Endothelial cell of umbilical vein (primary cell): ENCODE results near the gene TRAF7. TPM values are rescaled to one million over a fixed set of nuclear protein-coding genes. Genes with fewer than 3 reads are reported as not detected.

Experiments used
- BruUV-seq: library from RNA; stranded (reverse); fragments of 400-500 nt; replicated peaks from 2 replicates; lab custom pipeline; 2021; lab: Mats Ljungman, UMichigan
- CTCF ChIA-PET: fragments of 300-600, 350-600 bp; sonication (Branson Sonifier 250); formaldehyde crosslinking; loops from one replicate; lab custom pipeline; 2021; ENCODE audit warnings: antibody characterized with exemption, inconsistent platforms; lab: Charles Lee
- POLR2A ChIA-PET: fragments of 300-600, 350-600 bp; sonication (Branson Sonifier 250); formaldehyde crosslinking; loops from one replicate; lab custom pipeline; 2021; ENCODE audit warnings: antibody characterized with exemption, inconsistent platforms; lab: Charles Lee
- DNase-seq: peaks from one replicate; pipeline ENCODE4 v3.0.0-alpha.2; 2011; ENCODE audit warnings: low read depth, low spot score
- FAIRE-seq: peaks from 2 replicates; lab custom pipeline; 2011; peaks lifted over from hg19 to GRCh38; lab: Jason Lieb, UNC
- H2AFZ ChIP-seq: 2 replicates; pipeline ENCODE4 v1.6.0; 2012; ENCODE audit warnings: low read depth, low read length, control low read depth, inconsistent platforms
- H3K27ac ChIP-seq: 2 replicates; pipeline ENCODE4 v1.5.1; 2011; ENCODE audit warnings: low read depth, mild to moderate bottlenecking, control low read depth, low read length, moderate library complexity; ENCODE audit not compliant: insufficient read depth
- H3K27me3 ChIP-seq, 2 experiments: 2 replicates each; pipeline versions ENCODE4 v1.6.0 to v1.6.1; 2011; ENCODE audit warnings: low read length in 2 of 2, mixed read lengths in 1 of 2; ENCODE audit not compliant: control insufficient read depth in 2 of 2, insufficient read depth in 2 of 2
- H3K36me3 ChIP-seq, 2 experiments: 2 replicates in 1 of 2; 3 replicates in 1 of 2; pipeline ENCODE4 v1.5.1; 2011; ENCODE audit warnings: low read length in 2 of 2, mild to moderate bottlenecking in 1 of 2, moderate library complexity in 1 of 2; ENCODE audit not compliant: control insufficient read depth in 2 of 2, insufficient read depth in 2 of 2; ENCODE audit errors: extremely low read depth in 1 of 2
- H3K4me1 ChIP-seq: 3 replicates; pipeline ENCODE4 v1.5.1; 2011; ENCODE audit warnings: mild to moderate bottlenecking, low read length; ENCODE audit not compliant: control insufficient read depth, insufficient read depth; ENCODE audit errors: extremely low read depth
- H3K4me2 ChIP-seq: 2 replicates; pipeline ENCODE4 v1.6.1; 2011; ENCODE audit warnings: low read length, control low read depth, mixed read lengths; ENCODE audit not compliant: insufficient read depth
- H3K4me3 ChIP-seq, 3 experiments: fragments of 200-600 bp in 1 of 3; sonication (generic), shearing (Covaris generic) in 1 of 3; replicated peaks in 1 of 3; 2 replicates each; pipeline ENCODE4 v1.5.1; 2011 to 2016; ENCODE audit warnings: control low read depth in 3 of 3, low read length in 3 of 3, mild to moderate bottlenecking in 2 of 3, inconsistent platforms in 1 of 3, low read depth in 1 of 3, moderate library complexity in 1 of 3; ENCODE audit not compliant: insufficient read depth in 1 of 3
- H3K79me2 ChIP-seq: 2 replicates; pipeline ENCODE4 v1.6.0; 2012; ENCODE audit warnings: low read length, inconsistent platforms; ENCODE audit not compliant: control insufficient read depth, insufficient read depth
- H3K9ac ChIP-seq: replicated peaks from 2 replicates; pipeline ENCODE3; 2011; ENCODE audit warnings: low read length, control low read depth; ENCODE audit not compliant: insufficient read depth; ENCODE audit errors: extremely low read depth
- H3K9me1 ChIP-seq: replicated peaks from 3 replicates; pipeline ENCODE4 v1.6.0; 2011; ENCODE audit warnings: mild to moderate bottlenecking, low read length; ENCODE audit not compliant: control insufficient read depth, insufficient read depth; ENCODE audit errors: extremely low read depth
- H3K9me3 ChIP-seq: replicated peaks from 2 replicates; pipeline ENCODE4 v1.5.1; 2012; ENCODE audit warnings: low read length, inconsistent platforms; ENCODE audit not compliant: control insufficient read depth, insufficient read depth
- H4K20me1 ChIP-seq: replicated peaks from 2 replicates; pipeline ENCODE3; 2011; ENCODE audit warnings: mild to moderate bottlenecking, low read length; ENCODE audit not compliant: control insufficient read depth, insufficient read depth; ENCODE audit errors: extremely low read depth
- EZH2 ChIP-seq: IDR thresholded peaks from 2 replicates; pipeline ENCODE4 v1.6.1; 2012; ENCODE audit warnings: borderline replicate concordance, low read depth, mild to moderate bottlenecking, moderate library complexity, low read length, inconsistent platforms; ENCODE audit not compliant: severe bottlenecking
- FOS ChIP-seq: IDR thresholded peaks from 2 replicates; pipeline ENCODE4 v1.6.1; 2011; ENCODE audit warnings: mild to moderate bottlenecking, low read length, moderate library complexity, borderline replicate concordance; ENCODE audit not compliant: insufficient read depth
- GATA2 ChIP-seq: IDR thresholded peaks from 2 replicates; pipeline ENCODE4 v1.7.0; 2011; ENCODE audit warnings: low read depth, mild to moderate bottlenecking, moderate library complexity, mixed read lengths, low read length; ENCODE audit not compliant: insufficient read length, insufficient read depth
- JUN ChIP-seq: IDR thresholded peaks from 2 replicates; pipeline ENCODE4 v1.6.1; 2011; ENCODE audit warnings: borderline replicate concordance, low read depth; ENCODE audit not compliant: insufficient read length, insufficient read depth
- MYC ChIP-seq: IDR thresholded peaks from one replicate; pipeline ENCODE4 v1.6.1; 2011; ENCODE audit warnings: mild to moderate bottlenecking, low read depth, low read length
- POLR2A ChIP-seq: IDR thresholded peaks from 2 replicates; pipeline ENCODE4 v1.6.1; 2012; ENCODE audit warnings: low read depth, mild to moderate bottlenecking, control low read depth, low read length
- POLR2AphosphoS5 ChIP-seq: IDR thresholded peaks from 2 replicates; pipeline ENCODE4 v1.6.1; 2012; ENCODE audit warnings: low read depth, mild to moderate bottlenecking, control low read depth, low read length, moderate library complexity; ENCODE audit not compliant: insufficient read depth
- dilution Hi-C: fragments of 300-500 bp; cut with MboI; formaldehyde crosslinking; loops from one replicate; pipeline ENCODE4 v1.15.0; 2019; ENCODE audit warnings: low sequenced_read_pairs; ENCODE audit not compliant: extremely low pct_ligation_motif_present
- intact Hi-C: fragments of 100-400 bp; cut with micrococcal nuclease; formaldehyde crosslinking; loops from one replicate; pipeline ENCODE4 v1.10.0; 2022
- polyA plus RNA-seq, 4 experiments: library from polyadenylated mRNA; depleted of rRNA in 3 of 4; stranded (reverse) in 3 of 4; unstranded in 1 of 4; fragments of >200 nt; gene quantifications; 2 replicates each; pipeline versions ENCODE4 v1.2.1 to v1.2.3, GENCODE V29; 2011 to 2012; ENCODE audit warnings: missing spikeins in 1 of 4
- total RNA-seq: library from RNA; stranded (reverse); gene quantifications from 2 replicates; pipeline ENCODE4 v1.2.3, GENCODE V29; 2021
- TF ChIP-seq, protein P1 (sequence below), 2 donors: IDR thresholded peaks; 1 replicate in 1 of 2; 2 replicates in 1 of 2; pipeline ENCODE4 v1.5.1; 2011; ENCODE audit warnings: low read length in 2 of 2, mild to moderate bottlenecking in 2 of 2, moderate library complexity in 2 of 2, control low read depth in 1 of 2, inconsistent platforms in 1 of 2, low read depth in 1 of 2; ENCODE audit not compliant: insufficient read depth in 1 of 2; ENCODE audit errors: extremely low read depth in 1 of 2
- TF ChIP-seq, protein P2 (sequence below): IDR thresholded peaks from 2 replicates; pipeline ENCODE4 v1.6.1; 2011; ENCODE audit not compliant: insufficient read depth, insufficient read length

Gene TRAF7
- total and polyA plus RNA-seq, 2 donors (not counting 3 experiments of a cell fraction or from before 2014, with no cell fraction given) = 141 to 175 TPM

DNA sequence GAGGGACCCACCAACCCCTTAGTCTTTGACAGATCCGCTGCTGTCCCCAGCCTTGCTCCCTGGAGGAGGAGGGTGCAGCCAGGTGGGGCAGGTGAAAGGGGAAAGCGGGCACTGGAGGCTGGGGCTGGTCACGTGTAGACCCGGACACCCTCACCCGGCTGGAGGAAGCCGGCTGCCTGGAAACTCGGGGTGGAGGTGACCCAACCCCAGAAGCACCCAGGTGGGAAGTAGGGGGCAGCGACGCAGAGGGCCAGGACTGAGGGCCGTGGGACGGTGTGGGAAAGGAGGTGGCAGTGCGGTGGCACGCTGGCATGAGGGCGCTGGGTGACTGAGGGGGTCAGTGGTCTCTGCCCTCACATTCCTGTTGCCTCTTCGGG is 2.7 kb downstream of the TRAF7 start:
- Histone ChIP-seq H2AFZ (no peak overlapping the region), H3K9me3 (no peaks in the 10 kb centered on the region), H4K20me1 (no peaks in the 10 kb centered on the region), H3K4me1 (peaks cover 33% of the 10 kb centered on the region), H3K27ac (peak overlapping the region; percentile 88), H3K27me3 (no peaks in the 10 kb centered on the region), H3K36me3 (no peaks in the 10 kb centered on the region), H3K4me3 (no peak overlapping the region), H3K79me2 (peaks cover 91% of the 10 kb centered on the region), H3K9ac (peak overlapping the region; percentile 64), H3K4me2 (no peak overlapping the region), H3K9me1 (no peaks in the 10 kb centered on the region)
- DNase-seq (no peak), FAIRE-seq (no peak)
- intact Hi-C loops (no loop called here), dilution Hi-C loops (loop anchor here (25.0 kb wide), 1 partner anchor 121 kb away; the partner anchor contains the start of genes NHERF2, NTHL1 and TSC2)
- no TSS peak for BruUV-seq
- ChIA-PET POLR2A (no interaction called here), CTCF (no interaction called here)
- TF ChIP-seq, protein P1, sequence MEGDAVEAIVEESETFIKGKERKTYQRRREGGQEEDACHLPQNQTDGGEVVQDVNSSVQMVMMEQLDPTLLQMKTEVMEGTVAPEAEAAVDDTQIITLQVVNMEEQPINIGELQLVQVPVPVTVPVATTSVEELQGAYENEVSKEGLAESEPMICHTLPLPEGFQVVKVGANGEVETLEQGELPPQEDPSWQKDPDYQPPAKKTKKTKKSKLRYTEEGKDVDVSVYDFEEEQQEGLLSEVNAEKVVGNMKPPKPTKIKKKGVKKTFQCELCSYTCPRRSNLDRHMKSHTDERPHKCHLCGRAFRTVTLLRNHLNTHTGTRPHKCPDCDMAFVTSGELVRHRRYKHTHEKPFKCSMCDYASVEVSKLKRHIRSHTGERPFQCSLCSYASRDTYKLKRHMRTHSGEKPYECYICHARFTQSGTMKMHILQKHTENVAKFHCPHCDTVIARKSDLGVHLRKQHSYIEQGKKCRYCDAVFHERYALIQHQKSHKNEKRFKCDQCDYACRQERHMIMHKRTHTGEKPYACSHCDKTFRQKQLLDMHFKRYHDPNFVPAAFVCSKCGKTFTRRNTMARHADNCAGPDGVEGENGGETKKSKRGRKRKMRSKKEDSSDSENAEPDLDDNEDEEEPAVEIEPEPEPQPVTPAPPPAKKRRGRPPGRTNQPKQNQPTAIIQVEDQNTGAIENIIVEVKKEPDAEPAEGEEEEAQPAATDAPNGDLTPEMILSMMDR (IDR thresholded peaks at IDR 0.05; ENCODE audit: extremely low read depth in 1 of 2, insufficient read depth in 1 of 2, low read depth in 1 of 2, low read length in 2 of 2) = no peak
- TF ChIP-seq EZH2 = no peak
- no peak for TF ChIP-seq GATA2
- TF ChIP-seq JUN = no peak
- TF ChIP-seq, protein P2, sequence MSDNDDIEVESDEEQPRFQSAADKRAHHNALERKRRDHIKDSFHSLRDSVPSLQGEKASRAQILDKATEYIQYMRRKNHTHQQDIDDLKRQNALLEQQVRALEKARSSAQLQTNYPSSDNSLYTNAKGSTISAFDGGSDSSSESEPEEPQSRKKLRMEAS = no peak
- no peak for TF ChIP-seq POLR2AphosphoS5
- TF ChIP-seq FOS = no peak
- no peak for TF ChIP-seq POLR2A
- no peak for TF ChIP-seq MYC
